Measurements from ENCODE around the gene FILIP1. TPM values are rescaled to one million over a fixed set of nuclear protein-coding genes. Genes with fewer than 3 reads are reported as not detected.

The FILIP1 gene
- polyA plus RNA-seq, 3 donors: not detected

DNA sequence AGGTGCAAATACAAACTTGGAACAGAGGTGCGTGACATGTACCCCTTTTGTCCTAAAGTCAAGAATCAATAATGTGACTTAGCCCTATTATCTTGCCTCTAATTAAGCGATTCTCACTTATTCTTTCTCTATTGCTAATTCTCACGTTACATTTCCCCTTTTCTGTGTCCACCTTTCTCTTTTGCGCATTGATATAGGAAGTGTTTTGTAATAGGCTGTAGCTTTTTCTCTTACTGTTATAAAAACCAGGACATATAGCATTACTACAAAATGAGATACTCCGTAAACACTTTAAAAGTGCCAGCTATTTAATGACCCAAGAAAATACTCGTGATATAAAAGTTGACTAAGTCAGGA, 208.3 kb downstream of the FILIP1 start:
- intact Hi-C loops (cut with micrococcal nuclease): loop anchor here in 1 of 2 donors (10.0 kb wide), 1 partner anchor 320 kb away; the partner anchor contains the start of gene SENP6
- Histone ChIP-seq H3K9me3 (replicated peaks in 1 of 2; ENCODE audit: control insufficient read depth in 1 of 2, insufficient read depth in 1 of 2, low read length in 2 of 2) (no peaks in the 10 kb centered on the region), H3K4me1 (ENCODE audit: control insufficient read depth in 1 of 2, insufficient read depth in 2 of 2, low read length in 2 of 2) (peaks cover 16 to 54% of the 10 kb centered on the region in 2 donors), H2AFZ (ENCODE audit: insufficient read depth, low read depth, low read length, poor library complexity, severe bottlenecking) (peak overlapping the region; percentile 94), H3K36me3 (replicated peaks in 1 of 2; ENCODE audit: control insufficient read depth in 1 of 2, insufficient read depth in 2 of 2, low read length in 2 of 2) (no peaks in the 10 kb centered on the region), H4K20me1 (ENCODE audit: insufficient read depth, low read length) (peaks cover 12% of the 10 kb centered on the region), H3K9ac (ENCODE audit: insufficient read depth, low read length, poor library complexity, severe bottlenecking) (peak overlapping the region; percentile 88), H3K27me3 (ENCODE audit: control insufficient read depth in 2 of 2, insufficient read depth in 2 of 2, low read length in 2 of 2) (no peaks in the 10 kb centered on the region), H3K79me2 (ENCODE audit: insufficient read depth, low read length) (peaks cover 66% of the 10 kb centered on the region), H3K4me2 (replicated peaks; ENCODE audit: extremely low read depth, low read length, poor library complexity, severe bottlenecking) (peak overlapping the region; percentile 95), H3K4me3 (replicated peaks in 1 of 3; ENCODE audit: low read depth in 2 of 3, low read length in 3 of 3) (peak overlapping the region; percentile 77 to 100 (median 99)), H3K27ac (ENCODE audit: low read depth in 1 of 2, low read length in 2 of 2) (peak overlapping the region; percentile 71 to 98)
- no peak overlapping the region for H3K27ac Mint-ChIP-seq
- TF ChIP-seq, protein P1, sequence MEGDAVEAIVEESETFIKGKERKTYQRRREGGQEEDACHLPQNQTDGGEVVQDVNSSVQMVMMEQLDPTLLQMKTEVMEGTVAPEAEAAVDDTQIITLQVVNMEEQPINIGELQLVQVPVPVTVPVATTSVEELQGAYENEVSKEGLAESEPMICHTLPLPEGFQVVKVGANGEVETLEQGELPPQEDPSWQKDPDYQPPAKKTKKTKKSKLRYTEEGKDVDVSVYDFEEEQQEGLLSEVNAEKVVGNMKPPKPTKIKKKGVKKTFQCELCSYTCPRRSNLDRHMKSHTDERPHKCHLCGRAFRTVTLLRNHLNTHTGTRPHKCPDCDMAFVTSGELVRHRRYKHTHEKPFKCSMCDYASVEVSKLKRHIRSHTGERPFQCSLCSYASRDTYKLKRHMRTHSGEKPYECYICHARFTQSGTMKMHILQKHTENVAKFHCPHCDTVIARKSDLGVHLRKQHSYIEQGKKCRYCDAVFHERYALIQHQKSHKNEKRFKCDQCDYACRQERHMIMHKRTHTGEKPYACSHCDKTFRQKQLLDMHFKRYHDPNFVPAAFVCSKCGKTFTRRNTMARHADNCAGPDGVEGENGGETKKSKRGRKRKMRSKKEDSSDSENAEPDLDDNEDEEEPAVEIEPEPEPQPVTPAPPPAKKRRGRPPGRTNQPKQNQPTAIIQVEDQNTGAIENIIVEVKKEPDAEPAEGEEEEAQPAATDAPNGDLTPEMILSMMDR (IDR thresholded peaks at IDR 0.05): no peak
- WGBS (ENCODE audit: insufficient coverage): 0% methylated on average over 1 of the region's 6 CpGs
- H3K9me3 Mint-ChIP-seq: no peaks in the 10 kb centered on the region
- no peak overlapping the region for H3K4me3 Mint-ChIP-seq
- H3K4me1 Mint-ChIP-seq: peaks cover 42% of the 10 kb centered on the region
- peak; percentile 14 to 53 (median 18) for DNase-seq
- H3K27me3 Mint-ChIP-seq (ENCODE audit: low read depth in 3 of 3): no peaks in the 10 kb centered on the region
- H3K36me3 Mint-ChIP-seq: peaks cover 2 to 12% of the 10 kb centered on the region in 2 donors

DNA sequence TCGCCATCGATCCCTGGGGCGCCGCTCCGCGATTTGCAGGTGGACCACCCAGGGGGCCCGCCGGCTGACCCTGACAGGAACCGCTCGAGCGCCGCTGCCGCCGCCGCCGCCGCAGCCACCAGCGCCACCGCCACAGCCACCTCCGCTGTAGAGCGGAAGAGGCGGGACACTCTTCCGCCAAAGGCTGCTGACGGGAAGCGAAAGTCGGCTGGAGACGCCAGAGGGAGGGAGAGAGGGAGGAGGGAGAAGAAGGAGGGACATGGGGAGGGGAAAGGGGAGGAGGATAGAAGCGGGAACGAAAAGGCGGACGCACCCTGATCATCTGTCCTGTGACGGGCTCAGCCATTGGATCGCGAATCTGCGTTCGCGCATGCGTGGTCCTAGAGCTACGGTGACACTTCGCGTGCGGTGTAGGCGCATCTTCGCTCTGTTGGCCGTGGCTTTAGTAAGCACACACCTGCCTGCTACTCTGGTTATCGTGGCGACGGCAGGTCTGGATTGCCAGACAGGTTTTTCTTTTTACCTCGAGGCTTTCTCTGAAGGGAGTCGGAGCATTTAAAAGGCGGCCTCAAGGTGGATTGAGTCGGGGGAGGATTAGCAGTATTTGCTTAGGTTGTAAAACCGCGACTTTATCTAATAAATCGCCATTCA, 208.8 kb downstream of the FILIP1 start, which contains the start of gene TMEM30A:
TMEM30A (minus strand) TSS at position 161 of the 651 bp plus-strand sequence; CDS start at position 7, 154 bp downstream.
- under 1% methylated on average over 50 of the region's 55 CpGs for WGBS (ENCODE audit: insufficient coverage)
- Histone ChIP-seq H4K20me1 (ENCODE audit: insufficient read depth, low read length) (peaks cover 17% of the 10 kb centered on the region), H2AFZ (ENCODE audit: insufficient read depth, low read depth, low read length, poor library complexity, severe bottlenecking) (peak within 1 kb of the TSS; percentile 94), H3K4me1 (ENCODE audit: control insufficient read depth in 1 of 2, insufficient read depth in 2 of 2, low read length in 2 of 2) (peaks cover 18 to 54% of the 10 kb centered on the region in 2 donors), H3K4me3 (replicated peaks in 1 of 3; ENCODE audit: low read depth in 2 of 3, low read length in 3 of 3) (peak within 1 kb of the TSS; percentile 91 to 100 (median 99)), H3K4me2 (replicated peaks; ENCODE audit: extremely low read depth, low read length, poor library complexity, severe bottlenecking) (peak within 1 kb of the TSS; percentile 95), H3K79me2 (ENCODE audit: insufficient read depth, low read length) (peaks cover 71% of the 10 kb centered on the region), H3K27me3 (ENCODE audit: control insufficient read depth in 2 of 2, insufficient read depth in 2 of 2, low read length in 2 of 2) (no peaks in the 10 kb centered on the region), H3K9ac (ENCODE audit: insufficient read depth, low read length, poor library complexity, severe bottlenecking) (peak within 1 kb of the TSS; percentile 88), H3K9me3 (replicated peaks in 1 of 2; ENCODE audit: control insufficient read depth in 1 of 2, insufficient read depth in 1 of 2, low read length in 2 of 2) (no peaks in the 10 kb centered on the region), H3K36me3 (replicated peaks in 1 of 2; ENCODE audit: control insufficient read depth in 1 of 2, insufficient read depth in 2 of 2, low read length in 2 of 2) (no peaks in the 10 kb centered on the region), H3K27ac (ENCODE audit: low read depth in 1 of 2, low read length in 2 of 2) (peak within 1 kb of the TSS; percentile 93 to 98)
- TF ChIP-seq, protein P1 (IDR thresholded peaks at IDR 0.05): no peak
- Mint-ChIP-seq H3K4me1 (peaks cover 47% of the 10 kb centered on the region), H3K27me3 (ENCODE audit: low read depth in 3 of 3) (no peaks in the 10 kb centered on the region), H3K27ac (no peak within 1 kb of the TSS), H3K4me3 (no peak within 1 kb of the TSS), H3K9me3 (no peaks in the 10 kb centered on the region), H3K36me3 (peaks cover 2 to 7% of the 10 kb centered on the region in 2 donors)
- peak; percentile 99 to 100 (median 99) for DNase-seq
- intact Hi-C loops (cut with micrococcal nuclease): loop anchor here (5.0 to 10.0 kb wide), 3 partner anchors 37 to 320 kb away; partner anchors contain the start of gene SENP6 (in 2 of the 2)
